H9 (cell line): ENCODE data around the gene ANO10. TPM values are rescaled to one million over a fixed set of nuclear protein-coding genes. Genes with fewer than 3 reads are reported as not detected.

Experiments used
- DNase-seq: peaks from one replicate; pipeline ENCODE4 v3.0.0-alpha.2; 2017
- H2AFZ ChIP-seq: one replicate; pipeline ENCODE4 v1.6.1; 2013; ENCODE audit warnings: mild to moderate bottlenecking, low read length, control low read depth, moderate library complexity
- H2AK5ac ChIP-seq: 2 replicates; pipeline ENCODE4 v1.6.1; 2013; ENCODE audit warnings: low read length, control low read depth, mixed read lengths; ENCODE audit not compliant: insufficient read length
- H2BK120ac ChIP-seq: one replicate; pipeline ENCODE4 v1.6.1; 2013; ENCODE audit warnings: low read depth, mild to moderate bottlenecking, low read length, control low read depth, inconsistent platforms; ENCODE audit not compliant: poor library complexity, severe bottlenecking
- H2BK12ac ChIP-seq: 2 replicates; pipeline ENCODE4 v1.6.1; 2013; ENCODE audit warnings: low read length, control low read depth, mixed read lengths, low read depth; ENCODE audit not compliant: insufficient read length
- H2BK15ac ChIP-seq: 2 replicates; pipeline ENCODE4 v1.6.1; 2013; ENCODE audit warnings: low read depth, low read length, control low read depth
- H2BK20ac ChIP-seq: one replicate; pipeline ENCODE4 v1.6.1; 2013; ENCODE audit warnings: low read depth, mild to moderate bottlenecking, low read length, control low read depth, inconsistent platforms; ENCODE audit not compliant: poor library complexity, severe bottlenecking
- H2BK5ac ChIP-seq: 2 replicates; pipeline ENCODE4 v1.6.1; 2013; ENCODE audit warnings: low read length, control low read depth, mixed read lengths; ENCODE audit not compliant: insufficient read length
- H3K14ac ChIP-seq: 2 replicates; pipeline ENCODE4 v1.6.1; 2013; ENCODE audit warnings: low read length, control low read depth; ENCODE audit not compliant: insufficient read depth
- H3K18ac ChIP-seq: 2 replicates; pipeline ENCODE4 v1.6.1; 2013; ENCODE audit warnings: low read depth, mild to moderate bottlenecking, mixed read lengths, low read length, control low read depth; ENCODE audit not compliant: insufficient read length
- H3K23ac ChIP-seq: 2 replicates; pipeline ENCODE4 v1.6.1; 2013; ENCODE audit warnings: low read length, control low read depth, mixed read lengths, low read depth; ENCODE audit not compliant: insufficient read length
- H3K23me2 ChIP-seq: 2 replicates; pipeline ENCODE4 v1.6.1; 2013; ENCODE audit warnings: low read depth, mild to moderate bottlenecking, mixed read lengths, low read length, control low read depth; ENCODE audit not compliant: insufficient read length, poor library complexity, severe bottlenecking
- H3K27ac ChIP-seq: 2 replicates; pipeline ENCODE4 v1.5.1; 2013; ENCODE audit warnings: low read length, control low read depth, mixed read lengths, low read depth; ENCODE audit not compliant: insufficient read length
- H3K27me3 ChIP-seq: 2 replicates; pipeline ENCODE4 v1.6.1; 2013; ENCODE audit warnings: low read length, control low read depth, inconsistent platforms; ENCODE audit not compliant: insufficient read depth
- H3K4ac ChIP-seq: 2 replicates; pipeline ENCODE4 v1.6.1; 2013; ENCODE audit warnings: low read depth, mild to moderate bottlenecking, control low read depth, inconsistent platforms, low read length, moderate library complexity
- H3K4me1 ChIP-seq: 2 replicates; pipeline ENCODE4 v1.6.1; 2013; ENCODE audit warnings: low read length, control low read depth, inconsistent platforms; ENCODE audit not compliant: insufficient read depth
- H3K4me2 ChIP-seq: 2 replicates; pipeline ENCODE4 v1.6.1; 2013; ENCODE audit warnings: low read length, control low read depth, mixed read lengths; ENCODE audit not compliant: insufficient read length, insufficient read depth
- H3K56ac ChIP-seq: 2 replicates; pipeline ENCODE4 v1.6.1; 2013; ENCODE audit warnings: low read depth, mild to moderate bottlenecking, mixed read lengths, low read length, control low read depth; ENCODE audit not compliant: insufficient read length
- H3K79me1 ChIP-seq: 2 replicates; pipeline ENCODE4 v1.6.1; 2013; ENCODE audit warnings: low read depth, mild to moderate bottlenecking, moderate library complexity, low read length, control low read depth, inconsistent platforms; ENCODE audit not compliant: insufficient read depth, poor library complexity, severe bottlenecking
- H3K79me2 ChIP-seq: 2 replicates; pipeline ENCODE4 v1.6.1; 2013; ENCODE audit warnings: low read length, control low read depth, inconsistent platforms; ENCODE audit not compliant: insufficient read depth
- H3K9ac ChIP-seq: 2 replicates; pipeline ENCODE4 v1.6.1; 2013; ENCODE audit warnings: low read length, control low read depth, mixed read lengths; ENCODE audit not compliant: insufficient read length; ENCODE audit errors: extremely low read depth
- H3K9me3 ChIP-seq: one replicate; pipeline ENCODE4 v1.6.1; 2013; ENCODE audit warnings: low read depth, low read length, inconsistent platforms; ENCODE audit not compliant: control insufficient read depth
- H3T11ph ChIP-seq: one replicate; pipeline ENCODE4 v1.6.1; 2013; ENCODE audit warnings: mild to moderate bottlenecking, low read length, control low read depth, inconsistent platforms
- H4K20me1 ChIP-seq: one replicate; pipeline ENCODE4 v1.6.1; 2013; ENCODE audit not compliant: control insufficient read depth, insufficient read length, insufficient read depth
- H4K5ac ChIP-seq: 2 replicates; pipeline ENCODE4 v1.6.1; 2013; ENCODE audit warnings: low read depth, mild to moderate bottlenecking, mixed read lengths, low read length, control low read depth; ENCODE audit not compliant: insufficient read length
- H4K8ac ChIP-seq: replicated peaks from 2 replicates; pipeline ENCODE4 v1.6.1; 2013; ENCODE audit warnings: low read length, control low read depth, mixed read lengths, low read depth; ENCODE audit not compliant: insufficient read length
- H4K91ac ChIP-seq: 2 replicates; pipeline ENCODE4 v1.6.1; 2013; ENCODE audit warnings: low read depth, mild to moderate bottlenecking, moderate library complexity, mixed read lengths, low read length, control low read depth; ENCODE audit not compliant: insufficient read length
- H3K27ac Mint-ChIP-seq, 3 experiments: 2 replicates in 2 of 3; 3 replicates in 1 of 3; pipeline ENCODE4 v1.8.0; 2020 to 2021; ENCODE audit warnings: mixed read lengths in 3 of 3, mild to moderate bottlenecking in 1 of 3, moderate library complexity in 1 of 3
- H3K27me3 Mint-ChIP-seq: 2 replicates; pipeline ENCODE4 v1.8.0; 2021; ENCODE audit warnings: low read depth, mild to moderate bottlenecking, moderate library complexity, mixed read lengths
- H3K36me3 Mint-ChIP-seq, 3 experiments: 2 replicates in 2 of 3; 3 replicates in 1 of 3; pipeline ENCODE4 v1.8.0; 2020 to 2021; ENCODE audit warnings: low read depth in 3 of 3, mixed read lengths in 3 of 3; ENCODE audit not compliant: insufficient read depth in 1 of 3
- H3K4me1 Mint-ChIP-seq, 2 experiments: 2 replicates each; pipeline ENCODE4 v1.8.0; 2020; ENCODE audit warnings: mixed read lengths in 2 of 2
- H3K4me3 Mint-ChIP-seq, 2 experiments: 2 replicates in 1 of 2; 3 replicates in 1 of 2; pipeline ENCODE4 v1.8.0; 2020 to 2021; ENCODE audit warnings: mild to moderate bottlenecking in 2 of 2, mixed read lengths in 2 of 2, moderate library complexity in 1 of 2
- H3K9me3 Mint-ChIP-seq, 2 experiments: 2 replicates in 1 of 2; 3 replicates in 1 of 2; pipeline ENCODE4 v1.8.0; 2020; ENCODE audit warnings: mild to moderate bottlenecking in 2 of 2, mixed read lengths in 2 of 2, moderate library complexity in 1 of 2
- WGBS: extraction: QIAGEN DNeasy Blood & Tissue Kit; methylation state at CpG from one replicate; pipeline ENCODE4 v1.1.7; 2013; ENCODE audit warnings: missing lambda C conversion rate, low lambda C conversion rate, mixed read lengths; ENCODE audit not compliant: insufficient read length; ENCODE audit errors: extremely low coverage; 5-methylcytosine and 5-hydroxymethylcytosine counted together
- total RNA-seq: library from RNA; stranded (reverse); gene quantifications from 2 replicates; pipeline ENCODE4 v1.2.1, GENCODE V29; 2021
- TF ChIP-seq, protein P1 (sequence below): fragments of 200-600 bp; sonication (generic); conservative IDR thresholded peaks from 3 replicates; pipeline ENCODE4 v1.8.0; 2021; ENCODE audit warnings: antibody characterized with exemption, mild to moderate bottlenecking

The ANO10 gene
- total RNA-seq, 1 experiment from 2014 or later = 38.7 TPM

DNA sequence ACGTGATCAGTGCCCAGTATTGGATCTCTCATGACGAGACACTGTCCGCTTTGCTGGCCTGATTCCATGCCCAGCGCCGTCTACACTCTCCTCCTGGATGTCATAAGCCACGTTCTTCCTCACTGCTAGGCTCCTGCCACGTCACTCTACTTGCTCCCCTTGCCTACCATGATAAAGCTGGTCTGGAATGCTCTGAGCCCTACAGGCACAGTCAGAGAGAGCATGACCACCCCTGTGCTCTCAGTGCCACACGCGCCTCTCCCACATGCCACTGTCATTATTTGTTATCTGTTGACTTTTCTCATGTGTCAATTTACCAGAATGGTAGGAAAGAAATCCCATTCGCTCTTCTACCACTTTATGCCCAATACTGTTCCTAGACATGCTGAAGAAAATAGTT, 148.6 kb downstream of the ANO10 start:
- Histone ChIP-seq H4K8ac (no peak overlapping the region), H3K56ac (no peak overlapping the region), H2BK5ac (no peak overlapping the region), H2BK20ac (no peak overlapping the region), H4K5ac (no peak overlapping the region), H3K4me2 (no peak overlapping the region), H3K79me1 (no peaks in the 10 kb centered on the region), H2BK15ac (no peak overlapping the region), H3K9ac (no peak overlapping the region), H4K20me1 (no peaks in the 10 kb centered on the region), H3K27me3 (no peaks in the 10 kb centered on the region; the same call in 1 of the 2 replicates), H2BK12ac (no peak overlapping the region), H3K18ac (no peak overlapping the region), H3K4ac (no peak overlapping the region), H3K23ac (no peak overlapping the region), H2BK120ac (no peak overlapping the region), H3T11ph (no peak overlapping the region), H3K23me2 (no peaks in the 10 kb centered on the region), H3K9me3 (no peaks in the 10 kb centered on the region), H3K14ac (no peak overlapping the region), H2AK5ac (no peak overlapping the region), H3K4me1 (no peaks in the 10 kb centered on the region; the same call in 1 of the 2 replicates), H3K27ac (no peak overlapping the region), H3K79me2 (no peaks in the 10 kb centered on the region), H4K91ac (no peak overlapping the region), H2AFZ (no peak overlapping the region)
- WGBS = no CpG with 5 or more reads among the region's 10 CpGs
- Mint-ChIP-seq H3K4me1 (peaks cover 12 to 14% of the 10 kb centered on the region in 2 experiments), H3K27me3 (peaks cover 19% of the 10 kb centered on the region), H3K36me3 (no peaks in the 10 kb centered on the region; a peak in 1 of 7 replicates), H3K27ac (no peak overlapping the region), H3K9me3 (no peaks in the 10 kb centered on the region), H3K4me3 (no peak overlapping the region)
- no peak for DNase-seq
- TF ChIP-seq, protein P1, sequence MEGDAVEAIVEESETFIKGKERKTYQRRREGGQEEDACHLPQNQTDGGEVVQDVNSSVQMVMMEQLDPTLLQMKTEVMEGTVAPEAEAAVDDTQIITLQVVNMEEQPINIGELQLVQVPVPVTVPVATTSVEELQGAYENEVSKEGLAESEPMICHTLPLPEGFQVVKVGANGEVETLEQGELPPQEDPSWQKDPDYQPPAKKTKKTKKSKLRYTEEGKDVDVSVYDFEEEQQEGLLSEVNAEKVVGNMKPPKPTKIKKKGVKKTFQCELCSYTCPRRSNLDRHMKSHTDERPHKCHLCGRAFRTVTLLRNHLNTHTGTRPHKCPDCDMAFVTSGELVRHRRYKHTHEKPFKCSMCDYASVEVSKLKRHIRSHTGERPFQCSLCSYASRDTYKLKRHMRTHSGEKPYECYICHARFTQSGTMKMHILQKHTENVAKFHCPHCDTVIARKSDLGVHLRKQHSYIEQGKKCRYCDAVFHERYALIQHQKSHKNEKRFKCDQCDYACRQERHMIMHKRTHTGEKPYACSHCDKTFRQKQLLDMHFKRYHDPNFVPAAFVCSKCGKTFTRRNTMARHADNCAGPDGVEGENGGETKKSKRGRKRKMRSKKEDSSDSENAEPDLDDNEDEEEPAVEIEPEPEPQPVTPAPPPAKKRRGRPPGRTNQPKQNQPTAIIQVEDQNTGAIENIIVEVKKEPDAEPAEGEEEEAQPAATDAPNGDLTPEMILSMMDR = no peak
